Left ventricle myocardium inferior (tissue), 1 donor: ENCODE measurements around the gene GSTM2. TPM values are rescaled to one million over a fixed set of nuclear protein-coding genes. Genes with fewer than 3 reads are reported as not detected.

ENCODE experiments used
- DNase-seq: peaks from one replicate; pipeline ENCODE4 v3.0.0-alpha.2; 2020
- H3K27ac ChIP-seq: fragments of 200-600 bp; replicated peaks from 2 replicates; pipeline ENCODE4 v1.8.0; 2021
- H3K27me3 ChIP-seq: fragments of 200-600 bp; 2 replicates; pipeline ENCODE4 v1.8.0; 2021; ENCODE audit warnings: low read depth
- H3K36me3 ChIP-seq: fragments of 200-600 bp; 2 replicates; pipeline ENCODE4 v1.8.0; 2021
- H3K4me1 ChIP-seq: fragments of 200-600 bp; 2 replicates; pipeline ENCODE4 v1.8.0; 2021
- H3K4me3 ChIP-seq: fragments of 200-600 bp; 2 replicates; pipeline ENCODE4 v1.8.0; 2021; ENCODE audit warnings: mild to moderate bottlenecking, moderate library complexity
- H3K9me3 ChIP-seq: fragments of 200-600 bp; replicated peaks from 2 replicates; pipeline ENCODE4 v1.8.0; 2021
- CTCF ChIP-seq: fragments of 200-600 bp; IDR thresholded peaks from 2 replicates; pipeline ENCODE4 v1.8.0; 2021; ENCODE audit warnings: antibody characterized with exemption, mild to moderate bottlenecking, borderline replicate concordance
- intact Hi-C: fragments of 100-400 bp; cut with micrococcal nuclease; formaldehyde crosslinking; loops from one replicate; pipeline ENCODE4 v1.11.0; 2022
- total RNA-seq: library from RNA; stranded (reverse); fragmentation: NEBNext Ultra II Directional; extraction: Animal tissue kit (Norgen Biotek cat#: 25700); gene quantifications from one replicate; pipeline ENCODE4 v1.2.1, GENCODE V29; 2021
- donor health status: DM: no; HTN: yes; CAD: no; lungs with severe emphysema.

GSTM2 gene
- total RNA-seq, 1 donor from 2014 or later: 67.3 TPM

GRCh38 chr1:109624201-109625010 lies 43.5 kb upstream of the GSTM2 start:
- Histone ChIP-seq H3K27ac (no peak overlapping the region), H3K36me3 (peaks cover 29% of the 10 kb centered on the region), H3K9me3 (no peaks in the 10 kb centered on the region), H3K27me3 (no peaks in the 10 kb centered on the region), H3K4me1 (peaks cover 60% of the 10 kb centered on the region), H3K4me3 (no peak overlapping the region)
- DNase-seq: no peak
- intact Hi-C loops: no loop called here
- no peak for TF ChIP-seq CTCF

DNA sequence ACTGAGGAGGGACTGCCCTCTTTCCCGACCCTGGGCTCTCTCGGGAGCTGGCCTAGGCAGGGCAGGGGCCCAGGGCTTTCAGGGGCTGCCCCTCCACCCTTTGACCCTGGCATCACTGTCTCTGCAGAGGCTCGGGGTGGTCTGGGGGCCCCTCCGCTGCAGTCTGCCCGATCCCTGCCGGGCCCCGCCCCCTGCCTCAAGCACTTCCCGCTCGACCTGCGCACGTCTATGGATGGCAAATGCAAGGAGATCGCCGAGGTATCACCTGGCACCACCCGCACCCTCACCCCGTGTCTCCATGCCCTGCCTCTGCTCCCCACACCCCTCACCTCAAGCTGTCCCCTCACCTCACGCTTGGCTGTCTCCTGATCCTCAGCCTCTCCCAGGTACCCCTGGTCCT lies 42.7 kb upstream of the GSTM2 start:
- no peak for DNase-seq
- no peak for TF ChIP-seq CTCF
- Histone ChIP-seq H3K4me1 (peaks cover 52% of the 10 kb centered on the region), H3K36me3 (peaks cover 35% of the 10 kb centered on the region), H3K27ac (no peak overlapping the region), H3K9me3 (no peaks in the 10 kb centered on the region), H3K27me3 (no peaks in the 10 kb centered on the region), H3K4me3 (no peak overlapping the region)
- intact Hi-C loops: no loop called here

DNA sequence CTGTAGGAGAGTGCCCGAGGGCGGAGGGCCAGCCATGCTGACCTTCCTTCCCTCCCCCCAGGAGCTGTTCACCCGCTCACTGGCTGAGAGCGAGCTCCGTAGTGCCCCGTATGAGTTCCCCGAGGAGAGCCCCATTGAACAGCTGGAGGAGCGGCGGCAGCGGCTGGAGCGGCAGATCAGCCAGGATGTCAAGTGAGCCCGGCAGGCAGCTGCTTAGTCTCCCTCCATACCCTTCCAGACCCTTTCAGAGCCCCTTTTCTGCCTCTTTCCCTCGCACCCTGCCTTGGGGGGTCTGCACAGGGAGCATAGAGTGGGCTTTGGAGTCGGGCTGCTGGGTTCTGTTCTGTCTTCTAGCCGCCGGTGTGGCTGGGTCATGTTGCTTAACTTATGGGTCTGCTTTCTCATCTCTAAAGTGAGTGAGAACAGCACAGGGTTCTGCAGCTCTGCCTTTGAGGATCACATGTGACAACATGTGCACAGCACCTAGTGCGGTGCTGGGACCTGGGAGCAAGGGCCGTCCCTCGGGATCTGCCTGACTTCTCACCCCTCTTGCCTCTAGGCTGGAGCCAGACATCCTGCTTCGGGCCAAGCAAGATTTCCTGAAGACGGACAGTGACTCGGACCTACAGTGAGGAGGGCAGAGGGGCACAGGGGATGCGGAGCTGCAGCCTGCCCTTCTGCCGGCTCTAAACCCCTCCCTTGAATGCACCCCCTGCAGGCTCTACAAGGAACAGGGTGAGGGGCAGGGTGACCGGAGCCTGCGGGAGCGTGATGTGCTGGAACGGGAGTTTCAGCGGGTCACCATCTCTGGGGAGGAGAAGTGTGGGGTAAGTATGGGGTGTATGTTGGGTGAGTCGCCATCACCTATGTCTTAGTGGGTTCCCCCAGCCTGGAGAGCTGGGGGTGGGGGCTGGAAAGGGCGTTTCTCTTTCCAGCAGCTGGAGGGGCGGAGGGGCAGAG lies 42.0 kb upstream of the GSTM2 start:
- Histone ChIP-seq H3K27me3 (no peaks in the 10 kb centered on the region), H3K27ac (no peak overlapping the region), H3K9me3 (no peaks in the 10 kb centered on the region), H3K4me1 (peaks cover 45% of the 10 kb centered on the region), H3K36me3 (peaks cover 38% of the 10 kb centered on the region), H3K4me3 (no peak overlapping the region)
- no peak for DNase-seq
- intact Hi-C loops: no loop called here
- TF ChIP-seq CTCF: no peak

- Histone ChIP-seq H3K9me3 (no peaks in the 10 kb centered on the region), H3K27ac (no peak overlapping the region), H3K36me3 (peaks cover 48% of the 10 kb centered on the region), H3K27me3 (no peaks in the 10 kb centered on the region), H3K4me1 (peaks cover 38% of the 10 kb centered on the region), H3K4me3 (no peak overlapping the region)
- no peak for DNase-seq
- no peak for TF ChIP-seq CTCF
- intact Hi-C loops: no loop called here
Observed at GRCh38 chr1:109626682-109627408, 41.0 kb upstream of the GSTM2 start.
